ENCODE data around the gene RIN1.
"Not testable (repeated sequence)": the region's sequence is repeated elsewhere in the genome, so short reads cannot be mapped to it uniquely, and the experiment has no call there.

RIN1 gene

DNA sequence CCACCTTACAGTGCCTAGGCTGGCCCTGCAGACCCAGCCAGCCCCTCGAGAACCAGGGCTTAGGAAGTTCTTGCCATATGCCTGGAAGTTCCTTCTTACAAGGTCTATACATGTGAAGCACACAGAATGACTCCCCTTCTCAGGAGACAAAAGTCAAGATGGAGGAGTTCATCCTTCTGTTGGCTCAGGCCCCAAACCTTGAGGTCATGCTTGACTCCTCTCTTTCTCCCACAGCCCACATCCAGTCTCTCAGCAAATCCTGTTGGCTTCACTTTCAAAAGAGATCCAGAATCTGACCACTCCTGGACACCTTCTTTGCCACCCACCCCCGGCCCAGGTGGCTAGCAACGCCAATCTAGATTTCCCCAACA, 17.6 kb downstream of the RIN1 start:
- DNase-seq (ENCODE audit: low read depth): peak; percentile 82

DNA sequence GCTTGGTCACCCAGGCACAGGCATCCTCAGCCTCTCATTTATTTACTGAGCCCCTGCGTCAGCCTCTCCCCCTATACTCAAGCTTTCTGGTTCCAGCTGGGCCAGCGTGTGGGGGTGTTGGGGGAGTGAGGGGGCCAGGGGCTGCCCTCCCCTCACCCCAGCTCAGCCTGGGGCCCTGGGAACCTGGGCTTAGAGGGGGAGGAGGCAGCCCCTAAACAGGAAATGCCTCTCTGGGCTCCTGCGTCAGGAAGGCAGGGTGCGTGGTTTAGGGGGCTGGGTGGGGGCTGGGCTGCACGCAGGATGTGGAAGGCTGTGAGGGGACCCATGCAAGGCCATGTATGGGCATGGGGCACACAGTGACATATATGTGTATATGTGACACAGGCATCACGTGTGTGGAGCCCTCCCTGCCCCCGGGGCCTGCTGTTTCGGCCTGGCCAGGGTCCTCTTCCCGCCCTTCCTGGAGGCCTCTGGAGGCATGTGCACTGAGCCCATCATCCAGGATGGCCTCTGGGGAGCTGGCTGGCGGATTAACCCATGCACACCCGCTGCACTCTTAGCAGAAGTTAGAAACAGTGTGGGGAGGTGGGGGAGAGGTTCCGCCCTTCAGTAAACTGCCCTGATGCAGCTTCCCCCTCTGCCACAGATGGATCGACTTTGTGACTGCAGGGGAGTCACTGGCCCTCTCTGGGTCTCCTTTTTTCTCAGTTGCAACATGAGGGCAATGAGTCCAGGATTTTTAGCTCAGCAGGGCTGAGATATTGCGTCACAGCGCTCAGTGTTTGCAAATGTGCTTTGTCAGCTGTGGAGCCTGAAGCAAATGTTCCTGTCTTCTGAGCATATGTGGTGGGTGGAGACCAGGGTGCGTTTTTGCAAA, 18.3 kb downstream of the RIN1 start:
- DNase-seq (ENCODE audit: low read depth): peak; percentile 93

DNA sequence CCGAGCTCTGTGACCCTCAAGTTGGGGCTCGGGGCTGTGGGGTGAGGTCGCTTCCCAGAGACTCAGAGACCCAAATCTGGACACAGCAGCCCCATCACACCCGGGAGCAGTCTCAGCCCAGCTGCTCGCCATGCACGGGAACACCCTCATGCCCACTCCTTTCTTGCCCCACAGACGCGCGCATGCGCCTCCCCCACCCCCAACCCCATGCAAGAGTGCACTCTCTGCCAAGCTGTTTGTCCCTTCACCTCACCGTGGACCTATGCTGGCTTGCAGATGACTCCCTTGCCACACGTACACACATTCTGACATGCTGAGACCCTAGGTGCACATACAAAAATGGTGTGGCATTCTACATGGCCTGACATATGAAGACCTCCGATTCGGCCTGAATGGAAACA, 18.9 kb downstream of the RIN1 start:
- peak; percentile 55 for DNase-seq (ENCODE audit: low read depth)

DNA sequence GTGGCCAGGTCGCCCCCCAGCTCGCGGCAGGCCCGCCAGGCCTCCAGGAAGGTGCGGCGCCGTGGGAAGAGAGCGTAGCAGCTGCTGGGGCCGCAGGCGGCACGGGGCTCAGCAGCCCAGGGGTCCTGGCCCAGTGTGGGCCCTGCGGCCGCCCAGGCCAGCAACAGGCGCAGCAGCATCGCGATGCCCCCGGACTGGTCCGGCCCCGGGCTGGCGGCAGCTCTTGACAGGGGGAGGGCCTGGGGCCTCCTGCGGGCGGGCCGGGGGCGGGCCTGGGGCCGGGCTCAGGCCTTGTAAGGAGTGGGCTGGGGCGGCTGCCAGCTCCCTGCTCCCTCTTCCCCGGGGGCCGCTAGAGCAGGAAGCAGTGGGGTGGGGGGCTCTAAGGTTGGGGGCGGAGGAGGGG, 19.4 kb downstream of the RIN1 start, which contains the start of gene CD248:
Gene CD248, minus strand, starts transcription at position 196 of the 403 bp plus-strand sequence. Its CDS starts 17 bp downstream, at position 179.
- DNase-seq (ENCODE audit: low read depth): peak; percentile 63

DNA sequence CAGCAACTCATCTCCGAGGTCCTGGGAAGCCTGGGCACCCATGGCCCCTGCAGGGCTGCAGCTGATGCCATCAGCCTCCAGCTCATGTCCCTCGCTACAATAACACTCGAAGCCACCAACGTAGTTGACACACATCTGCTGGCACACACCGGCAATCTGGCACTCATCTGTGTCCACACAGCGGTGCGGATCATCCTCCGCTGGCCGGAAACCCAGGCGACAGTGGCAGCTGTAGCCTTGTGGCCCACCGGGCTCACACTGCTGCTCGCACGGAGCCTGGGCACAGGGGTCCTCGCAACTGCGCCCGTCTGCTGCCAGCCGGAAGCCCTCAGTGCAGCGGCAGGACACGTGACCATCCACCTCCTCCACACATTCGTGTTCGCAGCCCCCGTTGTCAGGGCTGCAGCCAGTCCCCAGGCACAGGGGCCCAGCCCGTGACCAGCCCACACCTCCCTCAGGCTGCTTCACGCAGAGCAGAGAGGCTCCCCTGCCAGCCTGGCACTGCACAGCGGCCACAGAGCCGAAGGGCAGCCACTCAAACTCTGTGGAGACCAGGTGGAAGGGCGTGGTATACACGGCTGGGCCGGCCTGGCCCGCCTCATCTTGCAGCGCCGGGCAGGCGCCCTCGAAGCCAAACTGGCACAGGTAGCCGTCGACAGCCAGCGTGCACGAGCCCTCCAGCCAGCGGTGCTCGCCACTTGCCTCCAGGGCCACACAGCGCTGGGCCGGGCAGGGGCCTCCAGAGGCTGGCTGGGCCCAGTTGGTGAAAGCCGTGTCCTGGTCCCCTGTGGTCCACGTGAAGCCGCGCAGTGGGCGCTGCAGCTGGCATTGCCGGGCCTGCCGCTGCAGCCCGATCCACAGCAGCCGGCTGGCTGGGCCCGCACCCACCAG, 20.1 kb downstream of the RIN1 start:
- no peak for DNase-seq (ENCODE audit: low read depth)

DNA sequence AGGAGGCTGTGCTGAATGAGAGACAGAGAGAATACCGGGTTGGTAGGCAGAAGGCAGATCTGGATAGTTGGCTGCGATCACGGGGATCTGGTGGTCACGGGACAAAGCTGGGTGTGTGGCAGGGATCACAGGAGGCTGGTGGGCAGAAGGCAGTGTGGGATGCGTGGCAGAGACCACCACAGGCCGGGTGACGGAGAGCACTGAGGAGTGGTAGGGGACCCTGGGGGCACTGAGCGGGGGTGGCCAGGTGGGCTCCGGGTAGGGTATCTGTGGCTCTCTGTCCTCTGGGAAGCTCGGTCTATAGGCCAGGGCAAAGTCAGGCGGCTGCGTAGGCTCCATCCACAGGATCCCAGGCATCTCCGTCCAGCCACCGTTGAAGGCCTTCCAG, 20.7 kb downstream of the RIN1 start:
- no peak for DNase-seq (ENCODE audit: low read depth)

DNA sequence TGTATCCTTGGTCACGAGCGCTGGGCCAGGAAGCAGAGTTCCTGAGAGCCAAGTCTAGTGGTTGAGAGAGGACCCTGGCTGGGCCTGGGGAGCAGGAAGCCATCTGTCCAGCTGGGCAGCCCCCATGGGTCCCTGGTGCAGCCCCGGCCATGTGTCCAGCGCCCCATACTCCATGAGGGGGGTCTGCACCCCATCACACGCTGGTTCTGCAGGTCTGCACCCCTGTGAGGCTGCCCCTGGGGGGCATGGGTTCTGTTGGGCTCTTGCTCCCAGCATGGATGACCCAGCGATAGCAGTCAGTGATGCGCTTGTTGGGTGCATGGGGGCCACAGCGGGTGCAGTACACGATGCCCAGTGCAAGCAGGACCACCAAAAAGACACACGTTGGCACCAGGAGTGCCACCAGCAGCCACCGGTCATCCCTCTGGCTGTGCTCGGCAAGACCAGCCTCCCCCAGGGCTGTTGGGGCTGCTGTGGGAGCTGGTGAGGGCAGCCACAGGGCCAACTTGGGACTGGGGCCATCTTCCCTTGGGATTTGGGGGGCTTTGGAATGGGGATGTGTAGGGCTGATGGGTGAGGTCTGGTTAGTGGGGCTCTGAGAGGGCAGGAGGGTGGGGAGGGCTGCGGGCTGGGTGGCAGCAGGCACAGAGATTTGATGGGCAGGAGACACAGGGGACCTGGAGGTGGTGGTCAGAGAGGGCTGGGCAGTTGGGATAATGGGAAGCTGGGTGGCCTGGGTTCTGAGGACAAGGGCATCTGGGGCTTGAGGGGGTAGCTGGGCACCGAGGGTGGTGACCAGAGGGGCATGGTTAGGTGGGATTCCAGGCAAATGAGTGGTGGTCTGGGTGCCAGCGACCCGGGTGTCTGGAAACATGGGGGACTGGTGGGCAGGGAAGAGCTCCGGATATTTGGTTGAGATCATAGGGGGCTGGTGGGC, 21.4 kb downstream of the RIN1 start:
- no peak for DNase-seq (ENCODE audit: low read depth)

DNA sequence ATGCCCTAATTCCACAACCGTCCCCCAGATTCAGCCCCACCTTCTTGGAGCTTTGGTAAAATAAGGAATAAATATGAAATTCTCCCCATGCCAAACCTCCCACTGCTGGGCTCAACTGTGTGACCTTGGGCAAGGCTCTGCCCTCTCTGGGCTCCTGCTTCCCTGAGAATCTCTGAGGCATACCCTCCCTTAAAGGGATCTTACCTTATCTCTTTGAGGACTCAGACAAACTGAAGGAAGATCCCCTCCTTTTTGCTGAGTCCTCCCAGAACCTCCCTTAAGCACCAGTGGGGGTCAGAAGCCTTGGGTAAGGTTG, 22.1 kb downstream of the RIN1 start:
- no peak for DNase-seq (ENCODE audit: low read depth)

DNA sequence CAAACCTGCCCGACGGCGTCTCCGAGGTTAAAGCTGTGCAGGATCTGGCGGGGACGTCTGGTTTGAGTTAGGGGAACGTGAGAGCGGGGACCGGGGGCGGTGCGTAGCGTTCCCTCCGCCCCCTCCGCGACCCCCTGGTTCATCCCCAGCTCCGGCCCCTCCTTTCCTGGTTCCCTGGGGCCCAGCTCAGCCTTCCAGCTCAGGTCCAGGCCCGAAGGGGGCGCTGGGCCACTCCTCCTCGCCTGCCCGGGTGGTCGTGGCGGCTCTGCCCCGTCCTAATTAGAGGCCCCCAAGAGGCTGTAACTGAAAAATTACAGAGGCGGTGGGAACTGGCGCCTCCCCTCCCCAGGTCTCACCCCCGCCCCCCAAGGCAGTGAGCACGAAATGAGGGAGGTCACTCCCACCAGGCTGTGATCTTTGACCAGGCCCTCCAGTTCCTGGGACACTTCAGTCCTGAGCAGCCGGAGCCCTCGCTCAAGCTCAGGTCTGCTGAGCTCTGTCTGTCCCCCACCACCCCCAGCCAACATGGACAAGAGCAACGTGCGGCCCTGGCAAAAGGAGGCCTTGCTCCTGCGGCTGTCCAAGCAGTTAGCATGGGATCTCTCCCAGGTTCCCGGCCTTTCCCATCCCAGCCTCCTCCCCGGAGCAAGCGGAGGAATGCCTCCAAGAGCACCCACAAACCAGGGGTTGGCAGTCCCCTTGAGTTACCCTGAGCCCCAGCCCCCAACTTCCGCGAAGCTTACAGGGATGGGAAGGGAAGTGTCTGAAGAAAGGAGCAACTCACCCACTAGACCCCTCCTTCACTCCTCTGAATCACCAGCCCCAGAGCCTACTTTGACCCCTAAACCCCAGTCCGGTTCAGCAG, 22.7 kb downstream of the RIN1 start:
- peak; percentile 44 for DNase-seq (ENCODE audit: low read depth)

DNA sequence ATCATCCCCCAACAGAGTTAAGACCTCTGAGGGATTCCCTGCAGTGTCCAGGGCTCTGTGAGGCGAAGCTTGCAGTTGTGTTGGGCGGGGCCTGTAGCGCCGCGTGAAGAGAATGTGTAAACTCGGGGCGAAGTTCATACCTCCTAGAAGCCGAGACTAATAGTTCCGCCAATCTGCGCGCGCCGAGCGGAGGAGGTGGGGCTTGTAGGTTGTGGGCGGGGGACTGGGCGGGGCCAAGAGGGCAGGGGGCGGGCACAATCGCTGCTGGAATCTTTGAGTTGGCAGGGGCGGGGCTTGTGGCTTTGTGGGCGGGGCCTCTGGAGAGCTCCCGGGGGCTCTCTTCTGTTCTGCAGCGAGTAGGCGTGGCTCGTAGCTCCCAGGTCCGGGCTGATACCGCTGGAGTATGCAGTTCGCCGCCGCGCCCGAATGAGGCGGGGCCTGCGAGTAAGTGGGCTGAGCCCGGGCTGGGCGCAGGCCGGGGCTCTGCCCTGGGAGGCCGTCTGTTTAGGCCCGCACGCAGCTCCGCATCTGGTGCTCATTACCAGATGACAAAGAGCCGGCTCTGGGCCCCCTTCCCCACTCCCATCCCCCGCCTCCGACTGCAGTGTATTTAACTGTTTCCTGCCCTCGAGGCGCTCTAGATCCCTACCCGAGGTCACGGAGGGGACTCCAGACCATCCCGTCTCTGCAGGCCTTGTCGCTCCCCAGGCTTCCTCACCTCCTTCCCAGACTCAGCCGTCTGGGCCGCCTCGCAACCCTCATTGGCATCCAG, 23.5 kb downstream of the RIN1 start:
- peak; percentile 98 for DNase-seq (ENCODE audit: low read depth)

DNA sequence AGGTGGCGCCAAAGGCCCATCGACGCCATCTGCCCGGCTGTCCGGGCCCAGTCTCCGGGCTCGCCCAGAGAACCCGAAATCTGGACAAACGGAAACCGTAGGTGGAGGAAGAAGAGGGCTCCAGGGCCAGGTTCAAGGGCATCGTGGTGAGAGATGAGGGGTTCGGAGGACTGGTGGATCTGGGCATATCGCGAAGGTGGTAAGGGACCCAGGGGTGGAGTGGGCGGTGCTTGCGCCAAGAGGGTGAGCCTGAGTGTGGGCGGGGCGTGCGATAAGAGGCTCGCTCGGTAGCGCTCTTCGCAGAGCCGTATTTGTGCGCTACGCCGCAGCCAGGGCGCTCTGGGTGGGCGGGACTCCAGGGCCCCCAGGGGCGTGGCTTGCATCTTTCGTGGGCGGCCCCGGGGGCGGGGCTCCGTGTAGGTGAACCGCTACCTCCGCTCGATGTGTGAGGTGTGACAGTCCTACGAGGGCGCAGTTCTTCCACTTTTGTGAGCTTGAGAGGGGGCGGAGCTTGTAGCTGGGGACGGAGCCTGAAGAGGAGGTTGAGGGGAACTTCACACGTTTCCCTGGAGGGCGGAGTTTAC, 24.2 kb downstream of the RIN1 start:
- peak; percentile 87 for DNase-seq (ENCODE audit: low read depth)

DNA sequence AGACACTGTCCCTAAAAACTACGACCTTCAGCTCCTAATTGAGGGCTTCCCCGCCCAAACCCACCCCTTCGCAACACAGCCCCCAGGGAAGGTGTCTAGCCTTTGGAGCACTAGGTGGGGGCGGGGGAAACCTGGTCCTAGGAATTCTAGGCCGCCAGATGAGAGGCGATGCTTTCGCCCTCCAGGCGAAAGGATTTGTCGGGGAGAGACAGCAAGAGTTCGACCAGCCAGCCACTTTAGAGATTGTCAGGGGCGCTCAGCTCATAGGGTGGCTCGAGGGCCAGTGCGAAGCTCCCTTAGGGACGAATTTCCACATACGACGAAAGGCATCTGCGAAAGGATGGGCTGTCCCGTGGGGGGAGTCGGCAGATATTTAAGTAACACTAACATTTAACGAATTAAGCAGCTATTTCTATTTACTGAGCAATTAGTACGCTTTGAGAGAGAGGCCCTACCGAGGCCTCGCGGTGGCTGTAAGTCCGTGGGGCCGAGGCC, 24.7 kb downstream of the RIN1 start:
- no peak for DNase-seq (ENCODE audit: low read depth)

DNA sequence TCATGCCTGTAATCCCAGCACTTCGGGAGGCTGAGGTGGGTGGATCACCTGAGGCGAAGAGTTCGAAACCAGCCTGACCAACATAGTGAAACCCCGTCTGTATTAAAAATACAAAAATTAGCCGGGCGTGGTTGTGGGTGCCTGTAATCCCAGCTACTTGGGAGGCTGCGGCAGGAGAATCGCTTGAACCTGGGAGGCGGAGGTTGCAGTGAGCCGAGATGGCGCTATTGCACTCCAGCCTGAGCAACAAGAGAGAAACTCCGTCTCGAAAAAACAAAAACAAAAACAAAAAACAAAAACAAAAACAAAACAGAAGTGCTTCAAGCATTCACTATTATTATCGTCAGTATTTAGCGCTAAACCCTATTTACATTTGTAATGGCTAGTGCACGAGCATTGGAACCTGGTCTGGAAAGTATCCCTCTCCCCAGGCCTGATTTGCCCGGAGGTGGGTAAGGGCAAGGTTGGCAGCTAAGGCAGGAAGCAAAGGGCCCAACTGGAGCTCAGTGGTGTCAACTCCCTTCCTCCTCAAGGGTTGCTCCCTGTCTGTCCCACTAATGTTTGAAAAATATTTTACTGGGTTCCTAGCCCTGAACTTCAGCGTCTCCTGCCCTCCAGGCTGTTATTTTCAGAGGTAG, 25.3 kb downstream of the RIN1 start:
- not testable (repeated sequence) for DNase-seq (ENCODE audit: low read depth)

DNA sequence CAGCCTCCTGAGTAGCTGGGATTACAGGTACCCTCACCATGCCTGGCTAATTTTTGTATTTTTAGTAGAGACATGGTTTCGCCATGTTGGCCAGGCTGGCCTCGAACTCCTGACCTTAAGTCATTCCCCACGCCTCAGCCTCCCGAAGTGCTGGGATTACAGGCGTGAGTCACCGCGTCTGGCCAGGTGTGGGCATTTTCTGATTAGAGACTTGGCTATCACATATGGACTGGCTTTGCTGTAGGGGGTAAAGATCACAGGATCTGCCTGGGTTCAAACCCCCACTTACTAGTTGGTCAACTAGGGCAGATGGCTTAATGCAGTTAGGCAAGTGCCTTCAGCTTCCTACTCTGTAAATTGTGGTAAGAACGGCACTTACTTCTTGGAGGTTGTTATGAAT, 25.9 kb downstream of the RIN1 start:
- DNase-seq (ENCODE audit: low read depth): no peak

DNA sequence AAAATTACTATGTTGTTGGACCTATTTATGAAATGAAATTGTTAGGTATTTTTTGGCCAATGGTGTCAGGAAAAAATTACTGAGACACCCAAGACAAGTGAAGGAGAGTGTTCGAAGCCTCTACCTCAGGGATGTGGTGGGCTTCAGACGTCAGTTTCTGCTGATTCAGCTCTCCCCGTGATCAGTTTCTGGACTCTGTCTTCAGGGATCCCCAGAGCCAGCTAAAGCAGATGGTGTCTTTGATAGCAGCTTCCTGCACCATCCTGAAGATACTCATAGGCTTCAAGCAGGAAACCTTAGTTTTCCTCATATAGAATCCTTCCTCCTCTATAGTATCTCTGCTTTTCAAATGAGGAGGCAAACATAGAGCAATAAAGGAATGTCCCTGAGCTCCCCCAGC, 26.8 kb downstream of the RIN1 start:
- DNase-seq (ENCODE audit: low read depth): no peak

DNA sequence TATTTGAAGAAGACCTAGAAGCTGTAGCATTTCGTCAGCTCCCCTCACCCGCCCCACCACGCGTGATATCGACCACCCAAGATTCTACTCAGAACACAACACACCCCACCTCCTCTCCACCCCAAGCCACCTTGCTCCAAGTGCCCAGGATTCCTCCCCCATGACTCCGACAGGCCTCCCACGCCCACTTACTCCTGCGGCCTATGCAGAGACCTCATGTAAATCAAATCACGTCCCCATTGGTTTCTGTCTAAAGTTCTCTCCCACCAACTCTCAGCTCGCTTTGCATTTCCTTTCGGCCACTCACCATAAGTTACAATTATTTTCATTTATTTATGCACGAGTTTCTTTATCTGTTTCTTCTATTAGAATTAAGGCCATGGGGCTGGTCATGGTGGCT, 33.6 kb downstream of the RIN1 start:
- DNase-seq (ENCODE audit: low read depth): no peak

DNA sequence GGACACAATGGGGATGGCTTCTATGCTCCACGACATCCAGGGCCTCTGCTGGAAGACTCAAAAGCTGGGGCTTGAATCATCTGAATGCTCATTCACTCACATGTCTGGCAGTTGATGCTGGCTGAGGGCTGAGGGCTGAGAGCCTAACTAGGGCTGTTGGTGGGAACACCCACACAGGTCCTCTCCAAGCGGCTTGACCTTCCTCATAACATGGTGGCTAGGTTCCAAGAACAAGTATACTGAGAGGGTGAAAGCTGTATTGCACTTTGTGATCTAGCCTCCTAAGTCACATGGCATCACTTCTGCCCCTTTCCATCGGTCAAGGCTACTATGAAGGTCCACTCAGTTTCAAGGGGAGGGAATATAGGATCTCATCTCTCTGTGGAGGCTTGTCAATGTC, 37.0 kb downstream of the RIN1 start:
- DNase-seq (ENCODE audit: low read depth): no peak

DNA sequence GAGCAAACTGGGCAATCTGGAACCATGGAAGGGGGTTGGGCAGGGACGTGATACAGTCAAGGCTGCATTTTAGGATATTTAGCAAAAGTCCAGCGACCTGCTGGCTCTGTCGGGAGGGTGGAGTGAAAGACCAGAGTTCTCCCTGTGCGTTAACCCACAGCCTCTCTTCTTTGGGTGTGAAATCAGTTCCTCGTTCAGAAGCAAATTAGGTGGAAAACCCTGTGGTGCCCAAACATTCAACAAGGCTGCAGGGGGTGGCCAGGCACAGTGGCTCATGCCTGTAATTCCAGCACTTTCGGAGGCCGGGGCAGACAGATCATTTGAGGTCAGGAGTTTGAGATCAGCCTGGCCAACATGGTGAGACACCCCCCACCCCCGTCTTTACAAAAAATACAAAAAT, 38.6 kb downstream of the RIN1 start:
- DNase-seq (ENCODE audit: low read depth): no peak

Measured in amniotic epithelial cell (primary cell).